LHCN-M2 (cell line): ENCODE measurements around the gene KIF1C. TPM values are rescaled to one million over a fixed set of nuclear protein-coding genes. Genes with fewer than 3 reads are reported as not detected.

Experiments
- DNase-seq: peaks from one replicate; pipeline ENCODE4 v3.0.0-alpha.2; 2012; ENCODE audit warnings: low read depth
- total RNA-seq: library from RNA; depleted of rRNA; stranded (reverse); fragments of >200 nt; gene quantifications from 2 replicates; pipeline ENCODE4 v1.2.3, GENCODE V29; 2014

Gene KIF1C
- total RNA-seq, 1 experiment from 2014 or later = 75.9 TPM

- DNase-seq = no peak
Measured at GRCh38 chr17:4968486-4969046, 29.2 kb upstream of the KIF1C start.

- DNase-seq = peak; percentile 89
Measured at GRCh38 chr17:4969047-4969550, 28.7 kb upstream of the KIF1C start.

GRCh38 chr17:4969551-4970173 is 28.1 kb upstream of the KIF1C start:
- peak; percentile 37 for DNase-seq

- no peak for DNase-seq
Measured at GRCh38 chr17:4970273-4970672, 27.5 kb upstream of the KIF1C start.

GRCh38 chr17:4971826-4972225 is 25.9 kb upstream of the KIF1C start:
- DNase-seq = no peak

GRCh38 chr17:4972322-4972721 is 25.4 kb upstream of the KIF1C start:
- no peak for DNase-seq

- no peak for DNase-seq
Measured at GRCh38 chr17:4972752-4973151, 25.0 kb upstream of the KIF1C start.

GRCh38 chr17:4973256-4974114 is 24.3 kb upstream of the KIF1C start:
- DNase-seq = no peak

GRCh38 chr17:4974115-4974670 is 23.6 kb upstream of the KIF1C start:
- DNase-seq = no peak

- DNase-seq = no peak
Measured at GRCh38 chr17:4978726-4979125, 19.0 kb upstream of the KIF1C start.

GRCh38 chr17:4980644-4981216 is 17.0 kb upstream of the KIF1C start:
- DNase-seq = peak; percentile 53

GRCh38 chr17:4982305-4982704 is 15.4 kb upstream of the KIF1C start:
- no peak for DNase-seq

- DNase-seq = no peak
Measured at GRCh38 chr17:4986403-4986802, 11.3 kb upstream of the KIF1C start.

- peak; percentile 66 for DNase-seq
Measured at GRCh38 chr17:4986951-4987766, 10.6 kb upstream of the KIF1C start, which contains the start of gene CAMTA2. Gene CAMTA2 (minus strand): TSS chr17:4987675. CDS start chr17:4986222, 1,453 bp downstream.

GRCh38 chr17:4987767-4988567 is 9.8 kb upstream of the KIF1C start:
- peak; percentile 38 for DNase-seq

- DNase-seq = no peak
Measured at GRCh38 chr17:4994081-4994595, 3.6 kb upstream of the KIF1C start.

GRCh38 chr17:4998027-4998731 is 429 bp downstream of the KIF1C start:
- DNase-seq = no peak

GRCh38 chr17:4998732-4999429 is 1.1 kb downstream of the KIF1C start:
- DNase-seq = no peak
